ENCODE results near the gene ZCCHC8. TPM values are rescaled to one million over a fixed set of nuclear protein-coding genes. Genes with fewer than 3 reads are reported as not detected.
"Not testable (repeated sequence)": the region's sequence is repeated elsewhere in the genome, so short reads cannot be mapped to it uniquely, and the experiment has no call there.

Gene ZCCHC8
- total RNA-seq, 1 experiment from 2014 or later: 41.8 TPM

GRCh38 chr12:122491991-122492390 lies 8.7 kb downstream of the ZCCHC8 start:
- no peaks in the 10 kb centered on the region for H3K27me3 Mint-ChIP-seq (ENCODE audit: insufficient read depth, unreplicated experiment)
- no peak overlapping the region for H3K4me3 Mint-ChIP-seq (ENCODE audit: unreplicated experiment)
- no peak overlapping the region for H3K27ac Mint-ChIP-seq (ENCODE audit: low read depth, unreplicated experiment)
- H3K36me3 Mint-ChIP-seq (ENCODE audit: insufficient read depth, unreplicated experiment): peaks cover 69% of the 10 kb centered on the region
- ChIA-PET POLR2A (interaction anchor here (2.5 kb wide), 1 partner anchor 8 kb away, joined by 11 read pairs; the partner anchor contains the start of gene ZCCHC8), CTCF (interaction anchor here (0.6 to 0.7 kb wide), 4 partner anchors 19 to 233 kb away, joined by 3 to 4 read pairs (median 4); no protein-coding TSS in a partner anchor)
- TF ChIP-seq CTCF (IDR thresholded peaks at IDR 0.05; ENCODE audit: unreplicated experiment): no peak
- intact Hi-C loops (cut with micrococcal nuclease): no loop called here
- no peaks in the 10 kb centered on the region for H3K9me3 Mint-ChIP-seq (ENCODE audit: unreplicated experiment)
- H3K4me1 Mint-ChIP-seq (ENCODE audit: insufficient read depth, unreplicated experiment): peaks cover 5% of the 10 kb centered on the region
- no peak for DNase-seq (ENCODE audit: unreplicated experiment)
- BruUV-seq (replicated peaks): no TSS peak

GRCh38 chr12:122489038-122489437 lies 11.7 kb downstream of the ZCCHC8 start:
- TSS peak; percentile 5 for BruUV-seq (replicated peaks)
- Mint-ChIP-seq H3K4me3 (ENCODE audit: unreplicated experiment) (no peak overlapping the region), H3K4me1 (ENCODE audit: insufficient read depth, unreplicated experiment) (no peaks in the 10 kb centered on the region), H3K36me3 (ENCODE audit: insufficient read depth, unreplicated experiment) (peaks cover 84% of the 10 kb centered on the region), H3K9me3 (ENCODE audit: unreplicated experiment) (no peaks in the 10 kb centered on the region), H3K27me3 (ENCODE audit: insufficient read depth, unreplicated experiment) (no peaks in the 10 kb centered on the region), H3K27ac (ENCODE audit: low read depth, unreplicated experiment) (no peak overlapping the region)
- no peak for DNase-seq (ENCODE audit: unreplicated experiment)
- CTCF ChIA-PET: interaction anchor here (0.8 kb wide), 1 partner anchor 21 kb away, joined by 6 read pairs; no protein-coding TSS in a partner anchor
- POLR2A ChIA-PET: interaction anchor here (0.6 to 1.5 kb wide), 6 partner anchors 9 to 24 kb away, joined by 3 to 5 read pairs (median 4); no protein-coding TSS in a partner anchor
- no peak for TF ChIP-seq CTCF (IDR thresholded peaks at IDR 0.05; ENCODE audit: unreplicated experiment)
- intact Hi-C loops (cut with micrococcal nuclease): no loop called here

GRCh38 chr12:122487807-122488206 lies 12.9 kb downstream of the ZCCHC8 start:
- POLR2A ChIA-PET; BruUV-seq (replicated peaks); H3K27ac Mint-ChIP-seq (ENCODE audit: low read depth, unreplicated experiment); intact Hi-C loops (cut with micrococcal nuclease); H3K27me3 Mint-ChIP-seq (ENCODE audit: insufficient read depth, unreplicated experiment); H3K4me3 Mint-ChIP-seq (ENCODE audit: unreplicated experiment); H3K4me1 Mint-ChIP-seq (ENCODE audit: insufficient read depth, unreplicated experiment); DNase-seq (ENCODE audit: unreplicated experiment); H3K9me3 Mint-ChIP-seq (ENCODE audit: unreplicated experiment); CTCF ChIA-PET: not testable (repeated sequence)
- H3K36me3 Mint-ChIP-seq (ENCODE audit: insufficient read depth, unreplicated experiment): peaks cover 96% of the 10 kb centered on the region

- TF ChIP-seq CTCF (IDR thresholded peaks at IDR 0.05; ENCODE audit: unreplicated experiment): no peak
- BruUV-seq (replicated peaks): no TSS peak
- H3K36me3 Mint-ChIP-seq (ENCODE audit: insufficient read depth, unreplicated experiment): peaks cover 92% of the 10 kb centered on the region
- POLR2A ChIA-PET: interaction anchor here (2.3 kb wide), 1 partner anchor 13 kb away, joined by 7 read pairs; no protein-coding TSS in a partner anchor
- H3K27ac Mint-ChIP-seq (ENCODE audit: low read depth, unreplicated experiment): no peak overlapping the region
- CTCF ChIA-PET: no interaction called here
- H3K4me3 Mint-ChIP-seq (ENCODE audit: unreplicated experiment): no peak overlapping the region
- no peaks in the 10 kb centered on the region for H3K4me1 Mint-ChIP-seq (ENCODE audit: insufficient read depth, unreplicated experiment)
- H3K27me3 Mint-ChIP-seq (ENCODE audit: insufficient read depth, unreplicated experiment): no peaks in the 10 kb centered on the region
- intact Hi-C loops (cut with micrococcal nuclease): no loop called here
- no peaks in the 10 kb centered on the region for H3K9me3 Mint-ChIP-seq (ENCODE audit: unreplicated experiment)
- no peak for DNase-seq (ENCODE audit: unreplicated experiment)
These were observed 13.8 kb downstream of the ZCCHC8 start for GRCh38 chr12:122486805-122487426.

- H3K9me3 Mint-ChIP-seq (ENCODE audit: unreplicated experiment); CTCF ChIA-PET; H3K27me3 Mint-ChIP-seq (ENCODE audit: insufficient read depth, unreplicated experiment); intact Hi-C loops (cut with micrococcal nuclease); H3K4me3 Mint-ChIP-seq (ENCODE audit: unreplicated experiment); H3K4me1 Mint-ChIP-seq (ENCODE audit: insufficient read depth, unreplicated experiment); BruUV-seq (replicated peaks); H3K27ac Mint-ChIP-seq (ENCODE audit: low read depth, unreplicated experiment): not testable (repeated sequence)
- peaks cover 92% of the 10 kb centered on the region for H3K36me3 Mint-ChIP-seq (ENCODE audit: insufficient read depth, unreplicated experiment)
- DNase-seq (ENCODE audit: unreplicated experiment): peak; percentile 55
- POLR2A ChIA-PET: interaction anchor here (1.3 to 2.3 kb wide), 2 partner anchors 13 to 15 kb away, joined by 5 to 7 read pairs; partner anchors contain the start of gene ZCCHC8
These were observed 14.4 kb downstream of the ZCCHC8 start for GRCh38 chr12:122486360-122486759.

- H3K27me3 Mint-ChIP-seq (ENCODE audit: insufficient read depth, unreplicated experiment); intact Hi-C loops (cut with micrococcal nuclease); H3K4me3 Mint-ChIP-seq (ENCODE audit: unreplicated experiment); BruUV-seq (replicated peaks); H3K4me1 Mint-ChIP-seq (ENCODE audit: insufficient read depth, unreplicated experiment); H3K9me3 Mint-ChIP-seq (ENCODE audit: unreplicated experiment); DNase-seq (ENCODE audit: unreplicated experiment); H3K27ac Mint-ChIP-seq (ENCODE audit: low read depth, unreplicated experiment): not testable (repeated sequence)
- ChIA-PET CTCF (interaction anchor here (0.5 to 1.4 kb wide), 3 partner anchors 13 to 804 kb away, joined by 4 to 5 read pairs (median 4); no protein-coding TSS in a partner anchor), POLR2A (interaction anchor here (1.4 to 2.6 kb wide), 2 partner anchors 14 to 20 kb away, joined by 3 to 17 read pairs; no protein-coding TSS in a partner anchor)
- peaks cover 93% of the 10 kb centered on the region for H3K36me3 Mint-ChIP-seq (ENCODE audit: insufficient read depth, unreplicated experiment)
These were observed 16.3 kb downstream of the ZCCHC8 start for GRCh38 chr12:122484385-122484784.

Measured in MCF 10A (cell line).